Stimulated activated CD4-positive, alpha-beta T cell treated with anti-CD3 and anti-CD28 coated beads, Interleukin-1b, Interleukin-23, amount 100 ng/mL, for 1 hour (primary cell): ENCODE measurements around the gene FGF14.

Experiments
- DNase-seq, 2 donors: peaks; one replicate each; pipeline ENCODE4 v3.0.0-alpha.2; 2020; ENCODE audit warnings: low read depth in 2 of 2

The FGF14 gene

DNA sequence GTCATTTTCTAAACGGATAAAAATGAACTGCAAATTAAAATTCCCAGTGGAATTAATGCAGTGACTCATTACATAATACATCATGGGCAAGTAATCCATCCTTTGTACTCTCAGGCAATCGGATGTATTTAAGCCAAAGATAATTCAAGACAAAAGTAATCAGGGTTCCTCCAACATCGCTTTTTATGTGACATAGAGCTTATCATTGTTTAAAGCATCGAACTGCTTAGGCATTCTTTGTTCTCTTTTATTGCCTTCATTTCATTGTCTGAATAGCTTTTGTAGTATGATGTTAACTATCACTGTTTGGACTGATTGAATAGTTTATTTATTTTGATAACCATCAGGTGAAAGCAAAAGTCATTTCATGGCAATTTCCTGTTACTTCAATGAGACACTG, 740.0 kb downstream of the FGF14 start:
- no peak for DNase-seq
